Suprapubic skin (tissue), 4 donors: Measurements from ENCODE around the gene RCBTB2. TPM values are rescaled to one million over a fixed set of nuclear protein-coding genes. Genes with fewer than 3 reads are reported as not detected.

Source experiments
- DNase-seq, 2 donors: peaks; one replicate each; pipeline ENCODE4 v3.0.0-alpha.2; 2019; ENCODE audit warnings: low spot score in 2 of 2
- H3K27ac ChIP-seq: fragments of 200-600 bp; sonication (generic); one replicate; pipeline ENCODE4 v1.5.1; 2019
- H3K27me3 ChIP-seq: fragments of 200-600 bp; sonication (generic); one replicate; pipeline ENCODE4 v1.5.1; 2019
- H3K36me3 ChIP-seq: fragments of 200-600 bp; sonication (generic); one replicate; pipeline ENCODE4 v1.5.1; 2019
- H3K4me1 ChIP-seq: fragments of 200-600 bp; sonication (generic); one replicate; pipeline ENCODE4 v1.5.1; 2019
- H3K4me3 ChIP-seq: fragments of 200-600 bp; sonication (generic); one replicate; pipeline ENCODE4 v1.5.1; 2019; ENCODE audit warnings: mild to moderate bottlenecking
- H3K9me3 ChIP-seq: fragments of 200-600 bp; sonication (generic); one replicate; pipeline ENCODE4 v1.5.1; 2019
- CTCF ChIP-seq, 2 donors: fragments of 200-600 bp in 1 of 2; fragments of 450-650 bp in 1 of 2; sonication (generic) in 1 of 2; IDR thresholded peaks; one replicate each; pipeline ENCODE4 v1.5.1; 2016 to 2019; ENCODE audit warnings: antibody characterized with exemption in 2 of 2, mild to moderate bottlenecking in 1 of 2, moderate library complexity in 1 of 2
- EP300 ChIP-seq: sonication (generic); formaldehyde crosslinking; IDR thresholded peaks from one replicate; pipeline ENCODE4 v1.6.1; 2017; ENCODE audit warnings: antibody characterized with exemption
- POLR2A ChIP-seq, 2 donors: fragments of 450-650 bp; IDR thresholded peaks; one replicate each; pipeline ENCODE4 v1.6.1; 2017; ENCODE audit warnings: antibody characterized with exemption in 2 of 2, mild to moderate bottlenecking in 2 of 2, moderate library complexity in 2 of 2
- POLR2AphosphoS5 ChIP-seq, 3 donors: sonication (generic); formaldehyde crosslinking; IDR thresholded peaks; one replicate each; pipeline ENCODE4 v1.6.1; 2017; ENCODE audit warnings: antibody characterized with exemption in 3 of 3
- WGBS: methylation state at CpG from one replicate; pipeline ENCODE4 v1.1.5; 2018; 5-methylcytosine and 5-hydroxymethylcytosine counted together
- total RNA-seq, 4 donors: library from RNA; depleted of rRNA; stranded (reverse); fragments of >200 nt; gene quantifications; one replicate each; pipeline ENCODE4 v1.1.0, GENCODE V29; 2016

The RCBTB2 gene
- total RNA-seq, 4 donors from 2014 or later = 2.9 to 5.8 (median 4.4) TPM

- TF ChIP-seq POLR2AphosphoS5 (IDR thresholded peaks at IDR 0.05) (no peak), EP300 (no peak), POLR2A (IDR thresholded peaks at IDR 0.05) (no peak), CTCF (IDR thresholded peaks at IDR 0.05) (no peak)
- 83% methylated on average over 5 of the region's 5 CpGs for WGBS
These were observed 22.2 kb downstream of the RCBTB2 start for GRCh38 chr13:48510698-48511097.

GRCh38 chr13:48508011-48508410 lies 24.9 kb downstream of the RCBTB2 start:
- H3K27ac ChIP-seq = peak overlapping the region; percentile 69
- H3K4me3 ChIP-seq = no peak overlapping the region
- peaks cover 35% of the 10 kb centered on the region for H3K4me1 ChIP-seq
- WGBS = 48% methylated on average over 6 of the region's 6 CpGs
- H3K9me3 ChIP-seq = no peaks in the 10 kb centered on the region
- DNase-seq = no peak
- no peaks in the 10 kb centered on the region for H3K36me3 ChIP-seq
- TF ChIP-seq CTCF (IDR thresholded peaks at IDR 0.05) (no peak), POLR2AphosphoS5 (IDR thresholded peaks at IDR 0.05) (no peak)
- no peaks in the 10 kb centered on the region for H3K27me3 ChIP-seq

More at GRCh38 chr13:48510698-48511097, 22.2 kb downstream of the RCBTB2 start:
- Histone ChIP-seq H3K27me3 (no peaks in the 10 kb centered on the region), H3K27ac (no peak overlapping the region), H3K36me3 (no peaks in the 10 kb centered on the region), H3K9me3 (no peaks in the 10 kb centered on the region), H3K4me1 (peaks cover 21% of the 10 kb centered on the region), H3K4me3 (no peak overlapping the region)
- DNase-seq = no peak

GRCh38 chr13:48507021-48507420 lies 25.9 kb downstream of the RCBTB2 start:
- Histone ChIP-seq H3K9me3 (no peaks in the 10 kb centered on the region), H3K36me3 (no peaks in the 10 kb centered on the region), H3K4me1 (peaks cover 35% of the 10 kb centered on the region), H3K4me3 (no peak overlapping the region), H3K27ac (peak overlapping the region; percentile 69), H3K27me3 (no peaks in the 10 kb centered on the region)
- 47% methylated on average over 5 of the region's 10 CpGs for WGBS
- TF ChIP-seq CTCF (IDR thresholded peaks at IDR 0.05) (no peak), EP300 (no peak), POLR2A (IDR thresholded peaks at IDR 0.05) (no peak), POLR2AphosphoS5 (IDR thresholded peaks at IDR 0.05) (no peak)
- DNase-seq = no peak

- DNase-seq = no peak
- Histone ChIP-seq H3K27me3 (no peaks in the 10 kb centered on the region), H3K4me1 (peaks cover 37% of the 10 kb centered on the region), H3K27ac (peak overlapping the region; percentile 69), H3K9me3 (no peaks in the 10 kb centered on the region), H3K36me3 (no peaks in the 10 kb centered on the region), H3K4me3 (no peak overlapping the region)
- TF ChIP-seq POLR2A (IDR thresholded peaks at IDR 0.05) = no peak
- WGBS = 48% methylated on average over 14 of the region's 14 CpGs
These were observed 26.7 kb downstream of the RCBTB2 start for GRCh38 chr13:48506092-48506701.

GRCh38 chr13:48505597-48506091 lies 27.2 kb downstream of the RCBTB2 start:
- no peak for TF ChIP-seq EP300
- TF ChIP-seq POLR2A (IDR thresholded peaks at IDR 0.05) = no peak
- TF ChIP-seq POLR2AphosphoS5 (IDR thresholded peaks at IDR 0.05) = no peak
- no peak for TF ChIP-seq CTCF (IDR thresholded peaks at IDR 0.05)
- Histone ChIP-seq H3K27me3 (no peaks in the 10 kb centered on the region), H3K36me3 (no peaks in the 10 kb centered on the region), H3K4me1 (peaks cover 43% of the 10 kb centered on the region), H3K9me3 (no peaks in the 10 kb centered on the region), H3K27ac (peak overlapping the region; percentile 69), H3K4me3 (no peak overlapping the region)
- 29% methylated on average over 11 of the region's 11 CpGs for WGBS
- no peak for DNase-seq

- Histone ChIP-seq H3K27me3 (no peaks in the 10 kb centered on the region), H3K4me3 (no peak overlapping the region), H3K27ac (peak overlapping the region; percentile 69), H3K9me3 (no peaks in the 10 kb centered on the region), H3K36me3 (no peaks in the 10 kb centered on the region), H3K4me1 (peaks cover 48% of the 10 kb centered on the region)
- no peak for DNase-seq
- TF ChIP-seq CTCF (IDR thresholded peaks at IDR 0.05) (no peak), POLR2AphosphoS5 (IDR thresholded peaks at IDR 0.05) (no peak), EP300 (no peak), POLR2A (IDR thresholded peaks at IDR 0.05) (no peak)
- 74% methylated on average over 4 of the region's 4 CpGs for WGBS
These were observed 27.9 kb downstream of the RCBTB2 start for GRCh38 chr13:48505012-48505411.
